Memory B cell (primary cell): Measurements from ENCODE around the gene DAGLB.

Experiments used
- ATAC-seq: fragments of 150-1000 bp; cut with Tn5 transposase; 2 replicates; pipeline ENCODE4 v1.10.0; 2021; ENCODE audit warnings: low read depth, mild to moderate bottlenecking, moderate library complexity
- DNase-seq, 2 donors: peaks; one replicate each; pipeline ENCODE4 v3.0.0; 2022; ENCODE audit warnings: low spot score in 2 of 2
- H3K27ac Mint-ChIP-seq: one replicate; pipeline ENCODE4 v1.8.0; 2022; ENCODE audit warnings: mild to moderate bottlenecking, moderate library complexity, mixed read lengths
- H3K27me3 Mint-ChIP-seq: one replicate; pipeline ENCODE4 v1.8.0; 2022; ENCODE audit warnings: mixed read lengths
- H3K36me3 Mint-ChIP-seq: one replicate; pipeline ENCODE4 v1.8.0; 2022; ENCODE audit warnings: mild to moderate bottlenecking, mixed read lengths
- H3K4me1 Mint-ChIP-seq: one replicate; pipeline ENCODE4 v1.8.0; 2022; ENCODE audit warnings: mixed read lengths
- H3K4me3 Mint-ChIP-seq: one replicate; pipeline ENCODE4 v1.8.0; 2022; ENCODE audit warnings: mild to moderate bottlenecking, moderate library complexity, mixed read lengths
- H3K9me3 Mint-ChIP-seq: one replicate; pipeline ENCODE4 v1.8.0; 2022; ENCODE audit warnings: mixed read lengths

DAGLB gene

DNA sequence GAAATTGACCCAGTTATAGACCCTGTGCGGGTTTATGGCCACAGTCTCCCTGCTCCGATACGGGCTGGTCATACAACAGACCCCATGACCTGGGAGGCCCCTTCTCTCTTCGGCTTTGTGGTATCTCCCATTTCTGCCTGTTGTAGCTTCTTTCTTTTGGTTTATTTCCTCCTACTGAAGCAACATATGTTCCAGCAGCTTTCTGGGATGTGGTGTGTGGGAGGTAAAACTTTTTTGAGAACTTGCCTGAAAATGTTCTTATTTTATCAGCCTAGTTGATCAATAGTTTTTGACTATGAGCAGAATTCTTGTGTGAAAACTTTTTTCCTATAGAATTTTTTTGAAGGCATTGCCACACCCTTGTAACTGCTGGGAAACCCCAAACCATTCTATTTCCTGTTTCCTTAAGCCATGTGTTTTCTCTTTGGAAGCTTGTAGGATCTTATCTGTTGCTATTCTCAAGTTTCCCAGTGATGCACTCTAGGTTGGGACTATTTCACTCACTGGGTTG lies 80.0 kb downstream of the DAGLB start:
- no peak for DNase-seq
- Mint-ChIP-seq H3K4me1 (peaks cover 2% of the 10 kb centered on the region), H3K27ac (no peak overlapping the region), H3K9me3 (no peaks in the 10 kb centered on the region), H3K4me3 (no peak overlapping the region), H3K36me3 (no peaks in the 10 kb centered on the region), H3K27me3 (no peaks in the 10 kb centered on the region)
- ATAC-seq: no peak

GRCh38 chr7:6365451-6365850 lies 82.3 kb downstream of the DAGLB start:
- Mint-ChIP-seq H3K4me1 (peaks cover 5% of the 10 kb centered on the region), H3K9me3 (no peaks in the 10 kb centered on the region), H3K27me3 (no peaks in the 10 kb centered on the region), H3K36me3 (no peaks in the 10 kb centered on the region), H3K27ac (no peak overlapping the region), H3K4me3 (no peak overlapping the region)
- DNase-seq (no peak), ATAC-seq (no peak)

DNA sequence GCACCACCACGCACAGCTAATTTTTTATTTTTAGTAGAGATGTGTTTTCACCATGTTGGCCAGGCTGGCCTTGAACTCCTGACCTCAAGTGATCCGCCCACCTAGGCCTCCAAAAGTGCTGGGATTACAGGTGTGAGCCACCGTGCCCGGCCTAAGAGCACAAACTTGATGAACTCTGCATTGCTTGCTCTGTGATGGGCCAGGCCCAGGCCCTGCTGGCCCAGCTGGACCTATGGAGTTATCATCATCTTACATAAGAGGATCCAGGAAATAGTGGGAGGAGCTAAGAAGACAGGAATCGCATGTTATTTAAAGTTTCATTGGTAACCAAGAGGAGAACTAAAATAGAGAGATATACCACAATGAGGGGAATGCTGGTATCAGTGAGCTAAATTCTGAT lies 86.9 kb downstream of the DAGLB start:
- Mint-ChIP-seq H3K27ac (no peak overlapping the region), H3K27me3 (no peaks in the 10 kb centered on the region), H3K4me1 (peaks cover 5% of the 10 kb centered on the region), H3K4me3 (no peak overlapping the region), H3K9me3 (no peaks in the 10 kb centered on the region), H3K36me3 (no peaks in the 10 kb centered on the region)
- no peak for DNase-seq
- no peak for ATAC-seq

DNA sequence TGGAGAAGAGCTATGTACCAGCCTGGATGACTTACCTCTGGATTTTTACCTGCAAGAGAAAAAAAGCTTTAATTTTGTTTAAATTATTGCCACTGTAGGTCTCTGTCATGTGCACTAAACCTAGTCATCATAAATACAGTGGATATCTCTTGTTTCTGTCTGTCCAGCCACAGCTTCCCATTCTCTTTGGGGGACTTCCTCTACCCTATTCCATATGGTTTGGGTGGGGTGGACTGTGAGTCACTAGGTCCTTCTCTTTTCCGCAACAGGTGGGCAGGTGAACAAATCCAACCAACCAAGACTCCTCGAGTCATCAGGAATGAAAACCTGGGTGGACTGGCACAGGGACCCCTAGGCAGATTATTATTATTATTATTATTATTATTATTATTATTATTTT lies 88.0 kb downstream of the DAGLB start:
- Mint-ChIP-seq H3K27me3 (no peaks in the 10 kb centered on the region), H3K9me3 (no peaks in the 10 kb centered on the region), H3K4me1 (peaks cover 5% of the 10 kb centered on the region), H3K36me3 (no peaks in the 10 kb centered on the region), H3K27ac (no peak overlapping the region), H3K4me3 (no peak overlapping the region)
- no peak for DNase-seq
- no peak for ATAC-seq
